ENCODE measurements around the gene SHB.

The SHB gene, protein sequence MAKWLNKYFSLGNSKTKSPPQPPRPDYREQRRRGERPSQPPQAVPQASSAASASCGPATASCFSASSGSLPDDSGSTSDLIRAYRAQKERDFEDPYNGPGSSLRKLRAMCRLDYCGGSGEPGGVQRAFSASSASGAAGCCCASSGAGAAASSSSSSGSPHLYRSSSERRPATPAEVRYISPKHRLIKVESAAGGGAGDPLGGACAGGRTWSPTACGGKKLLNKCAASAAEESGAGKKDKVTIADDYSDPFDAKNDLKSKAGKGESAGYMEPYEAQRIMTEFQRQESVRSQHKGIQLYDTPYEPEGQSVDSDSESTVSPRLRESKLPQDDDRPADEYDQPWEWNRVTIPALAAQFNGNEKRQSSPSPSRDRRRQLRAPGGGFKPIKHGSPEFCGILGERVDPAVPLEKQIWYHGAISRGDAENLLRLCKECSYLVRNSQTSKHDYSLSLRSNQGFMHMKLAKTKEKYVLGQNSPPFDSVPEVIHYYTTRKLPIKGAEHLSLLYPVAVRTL

DNA sequence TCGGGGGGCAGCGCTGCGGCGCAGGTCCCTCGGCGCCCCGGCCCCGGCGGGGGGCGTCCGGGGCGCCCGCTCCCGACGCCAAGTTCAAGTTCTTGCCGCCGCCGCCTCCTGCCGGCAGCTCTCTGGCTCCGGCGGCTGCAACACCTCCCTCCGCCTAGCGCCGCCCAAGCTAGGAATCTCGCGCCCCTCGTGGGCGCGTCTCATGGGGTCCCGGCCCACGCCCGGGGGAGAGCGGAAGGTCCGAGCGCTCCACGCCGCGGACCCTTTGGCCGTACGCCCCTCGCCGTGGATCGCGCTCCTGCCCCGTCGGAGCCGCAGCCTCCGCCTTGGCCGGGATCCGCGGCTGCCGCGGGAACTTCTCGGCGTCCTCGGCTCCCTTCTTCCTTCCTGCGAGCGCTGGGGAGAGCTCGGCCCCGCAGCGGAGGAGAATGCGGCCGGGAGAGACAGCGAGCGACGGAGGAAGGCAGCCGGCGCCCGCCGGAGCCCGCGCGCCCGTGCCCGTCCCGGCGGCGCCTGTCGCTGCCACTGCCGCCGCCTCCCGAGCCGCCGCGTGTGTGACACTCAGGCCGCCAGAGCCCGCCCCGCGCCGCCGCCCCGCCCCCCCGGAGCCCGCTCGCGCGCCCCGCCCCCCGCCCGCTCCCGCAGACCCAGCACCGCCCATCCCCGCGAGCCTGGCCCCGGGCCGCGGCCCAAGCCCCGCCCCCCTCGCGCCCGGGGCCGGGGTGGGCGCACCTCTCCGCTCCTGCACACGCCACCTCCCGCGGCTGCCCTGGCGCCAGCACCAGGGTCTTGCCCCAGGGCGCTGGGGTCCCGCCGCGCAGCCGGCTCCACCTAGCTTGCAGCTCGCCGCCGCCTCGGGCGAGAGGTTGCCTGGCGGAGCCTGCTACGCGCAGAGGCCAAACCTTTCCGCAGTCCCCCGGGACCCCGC is at the start of gene SHB:
Gene SHB, minus strand, starts transcription at position 527 of the 928 bp plus-strand sequence. CDS start 582 bp downstream, outside the sequence.
- Histone ChIP-seq H3K9me3 (ENCODE audit: low read length) (no peaks in the 10 kb centered on the region), H3K27ac (ENCODE audit: low read depth, low read length, poor library complexity, severe bottlenecking) (no peak within 1 kb of the TSS), H3K9ac (ENCODE audit: low read length) (peak within 1 kb of the TSS; percentile 88), H3K9me2 (ENCODE audit: low read depth, low read length) (no peaks in the 10 kb centered on the region), H3K36me3 (ENCODE audit: insufficient read depth, low read length) (no peaks in the 10 kb centered on the region), H3K4me3 (ENCODE audit: low read depth, low read length, poor library complexity, severe bottlenecking) (peak within 1 kb of the TSS; percentile 95), H3K4me1 (ENCODE audit: insufficient read depth, low read length, severe bottlenecking) (peaks cover 21% of the 10 kb centered on the region), H3K27me3 (ENCODE audit: insufficient read depth, low read length) (no peaks in the 10 kb centered on the region), H3K4me2 (ENCODE audit: low read length) (peak within 1 kb of the TSS; percentile 99), H4K20me1 (ENCODE audit: insufficient read depth, low read length) (no peaks in the 10 kb centered on the region), H2AFZ (ENCODE audit: low read length) (peak within 1 kb of the TSS; percentile 96), H3F3A (ENCODE audit: insufficient read depth, low read length) (no peaks in the 10 kb centered on the region), H3K79me2 (ENCODE audit: insufficient read depth, low read length) (no peaks in the 10 kb centered on the region)
- TF ChIP-seq, protein P1, sequence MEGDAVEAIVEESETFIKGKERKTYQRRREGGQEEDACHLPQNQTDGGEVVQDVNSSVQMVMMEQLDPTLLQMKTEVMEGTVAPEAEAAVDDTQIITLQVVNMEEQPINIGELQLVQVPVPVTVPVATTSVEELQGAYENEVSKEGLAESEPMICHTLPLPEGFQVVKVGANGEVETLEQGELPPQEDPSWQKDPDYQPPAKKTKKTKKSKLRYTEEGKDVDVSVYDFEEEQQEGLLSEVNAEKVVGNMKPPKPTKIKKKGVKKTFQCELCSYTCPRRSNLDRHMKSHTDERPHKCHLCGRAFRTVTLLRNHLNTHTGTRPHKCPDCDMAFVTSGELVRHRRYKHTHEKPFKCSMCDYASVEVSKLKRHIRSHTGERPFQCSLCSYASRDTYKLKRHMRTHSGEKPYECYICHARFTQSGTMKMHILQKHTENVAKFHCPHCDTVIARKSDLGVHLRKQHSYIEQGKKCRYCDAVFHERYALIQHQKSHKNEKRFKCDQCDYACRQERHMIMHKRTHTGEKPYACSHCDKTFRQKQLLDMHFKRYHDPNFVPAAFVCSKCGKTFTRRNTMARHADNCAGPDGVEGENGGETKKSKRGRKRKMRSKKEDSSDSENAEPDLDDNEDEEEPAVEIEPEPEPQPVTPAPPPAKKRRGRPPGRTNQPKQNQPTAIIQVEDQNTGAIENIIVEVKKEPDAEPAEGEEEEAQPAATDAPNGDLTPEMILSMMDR (IDR thresholded peaks at IDR 0.05; ENCODE audit: low read length), result peak; percentile 37
- TF ChIP-seq EZH2 (IDR thresholded peaks at IDR 0.05; ENCODE audit: borderline replicate concordance, low read length), result no peak

DNA sequence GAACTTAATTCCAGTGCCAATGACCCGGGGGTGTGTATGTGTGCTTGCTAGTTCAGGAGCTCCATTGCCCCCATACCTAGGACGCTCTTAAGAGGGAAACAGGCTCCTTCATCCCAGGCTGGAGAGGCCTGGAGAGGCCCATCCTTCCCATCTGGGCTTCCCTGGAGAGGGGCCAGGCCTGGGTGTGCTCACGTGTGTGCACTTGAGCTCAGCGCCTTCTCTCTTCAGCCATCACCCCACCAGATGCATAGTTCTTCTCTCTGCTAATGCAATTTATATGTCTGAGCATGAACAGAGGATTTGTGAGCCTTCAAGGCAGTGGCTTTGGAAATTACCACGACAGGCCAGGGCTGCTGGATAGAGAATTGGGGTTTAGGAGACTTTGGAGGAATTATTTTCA is 48.6 kb upstream of the SHB start:
- H3K9me2 ChIP-seq (ENCODE audit: low read depth, low read length), result no peaks in the 10 kb centered on the region
- H3K79me2 ChIP-seq (ENCODE audit: insufficient read depth, low read length), result no peaks in the 10 kb centered on the region
- TF ChIP-seq, protein P1 (IDR thresholded peaks at IDR 0.05; ENCODE audit: low read length), result no peak
- TF ChIP-seq EZH2 (IDR thresholded peaks at IDR 0.05; ENCODE audit: borderline replicate concordance, low read length), result no peak
- no peaks in the 10 kb centered on the region for H3K4me1 ChIP-seq (ENCODE audit: insufficient read depth, low read length, severe bottlenecking)
- H3F3A ChIP-seq (ENCODE audit: insufficient read depth, low read length), result no peaks in the 10 kb centered on the region
- H3K4me2 ChIP-seq (ENCODE audit: low read length), result no peak overlapping the region
- H3K27me3 ChIP-seq (ENCODE audit: insufficient read depth, low read length), result no peaks in the 10 kb centered on the region
- H4K20me1 ChIP-seq (ENCODE audit: insufficient read depth, low read length), result no peaks in the 10 kb centered on the region
- H3K9me3 ChIP-seq (ENCODE audit: low read length), result no peaks in the 10 kb centered on the region
- no peak overlapping the region for H3K27ac ChIP-seq (ENCODE audit: low read depth, low read length, poor library complexity, severe bottlenecking)
- H3K36me3 ChIP-seq (ENCODE audit: insufficient read depth, low read length), result no peaks in the 10 kb centered on the region
- H3K4me3 ChIP-seq (ENCODE audit: low read depth, low read length, poor library complexity, severe bottlenecking), result no peak overlapping the region
- no peak overlapping the region for H2AFZ ChIP-seq (ENCODE audit: low read length)
- no peak overlapping the region for H3K9ac ChIP-seq (ENCODE audit: low read length)

DNA sequence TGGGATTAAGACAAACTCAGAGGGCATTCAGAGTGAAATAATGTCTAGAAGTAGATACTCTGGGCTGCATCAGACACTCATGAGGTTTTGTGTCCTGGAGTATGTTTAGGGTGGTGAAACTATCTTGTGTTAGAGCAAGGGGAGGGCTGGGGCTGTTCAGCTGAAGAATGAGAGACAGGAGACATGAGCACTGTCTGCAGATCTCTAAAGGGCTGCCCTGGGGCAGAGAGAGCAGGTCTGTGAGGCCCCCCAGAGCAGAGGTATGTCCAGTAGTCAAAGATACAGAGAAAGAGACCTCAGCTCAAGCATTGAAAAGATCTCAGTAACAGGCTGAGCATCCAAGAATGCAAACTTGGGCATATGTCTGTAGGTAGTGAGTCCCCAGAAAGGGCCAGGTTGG is 45.9 kb upstream of the SHB start:
- Histone ChIP-seq H4K20me1 (ENCODE audit: insufficient read depth, low read length) (no peaks in the 10 kb centered on the region), H3K79me2 (ENCODE audit: insufficient read depth, low read length) (no peaks in the 10 kb centered on the region), H3K27ac (ENCODE audit: low read depth, low read length, poor library complexity, severe bottlenecking) (no peak overlapping the region), H3F3A (ENCODE audit: insufficient read depth, low read length) (no peaks in the 10 kb centered on the region), H2AFZ (ENCODE audit: low read length) (no peak overlapping the region), H3K4me2 (ENCODE audit: low read length) (no peak overlapping the region), H3K4me1 (ENCODE audit: insufficient read depth, low read length, severe bottlenecking) (no peaks in the 10 kb centered on the region), H3K9me2 (ENCODE audit: low read depth, low read length) (no peaks in the 10 kb centered on the region), H3K4me3 (ENCODE audit: low read depth, low read length, poor library complexity, severe bottlenecking) (no peak overlapping the region), H3K9me3 (ENCODE audit: low read length) (no peaks in the 10 kb centered on the region), H3K9ac (ENCODE audit: low read length) (no peak overlapping the region), H3K36me3 (ENCODE audit: insufficient read depth, low read length) (no peaks in the 10 kb centered on the region), H3K27me3 (ENCODE audit: insufficient read depth, low read length) (no peaks in the 10 kb centered on the region)
- TF ChIP-seq, protein P1 (IDR thresholded peaks at IDR 0.05; ENCODE audit: low read length), result no peak
- no peak for TF ChIP-seq EZH2 (IDR thresholded peaks at IDR 0.05; ENCODE audit: borderline replicate concordance, low read length)

Data from OCI-LY1 (cell line).